Ramos (cell line): ENCODE data around the gene PTPN20.

ENCODE experiments used
- in situ Hi-C: fragments of 300-500 bp; cut with MboI; formaldehyde crosslinking; loops from one replicate; pipeline ENCODE4 v1.14.3; 2022; ENCODE audit warnings: low sequenced_read_pairs; ENCODE audit not compliant: unreplicated experiment

Gene PTPN20

GRCh38 chr10:47043928-47044538 is 132.8 kb downstream of the PTPN20 start:
- in situ Hi-C loops = loop anchor here (5.0 kb wide), 1 partner anchor 273 kb away; no protein-coding TSS in a partner anchor

DNA sequence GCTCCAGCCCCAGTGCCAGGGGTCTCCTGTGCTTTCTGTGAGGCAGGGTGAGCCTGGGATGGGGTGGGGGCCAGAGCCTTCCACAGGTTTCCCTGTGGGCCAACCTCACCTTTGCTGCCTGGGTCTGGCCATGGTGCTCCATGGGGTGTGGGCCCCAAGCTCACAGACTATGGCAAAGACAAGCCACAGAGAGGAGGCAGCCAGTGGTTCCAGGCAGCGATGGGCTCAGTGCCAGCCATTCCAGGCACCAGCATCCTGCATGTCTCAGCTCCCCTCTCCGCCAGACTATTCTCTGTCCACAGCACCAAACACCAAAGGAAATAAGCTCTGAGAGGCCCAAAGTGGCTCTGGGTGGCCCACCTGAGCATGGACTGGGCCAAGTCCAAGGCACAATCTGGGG is 133.5 kb downstream of the PTPN20 start:
- in situ Hi-C loops = loop anchor here (5.0 kb wide), 1 partner anchor 273 kb away; no protein-coding TSS in a partner anchor

DNA sequence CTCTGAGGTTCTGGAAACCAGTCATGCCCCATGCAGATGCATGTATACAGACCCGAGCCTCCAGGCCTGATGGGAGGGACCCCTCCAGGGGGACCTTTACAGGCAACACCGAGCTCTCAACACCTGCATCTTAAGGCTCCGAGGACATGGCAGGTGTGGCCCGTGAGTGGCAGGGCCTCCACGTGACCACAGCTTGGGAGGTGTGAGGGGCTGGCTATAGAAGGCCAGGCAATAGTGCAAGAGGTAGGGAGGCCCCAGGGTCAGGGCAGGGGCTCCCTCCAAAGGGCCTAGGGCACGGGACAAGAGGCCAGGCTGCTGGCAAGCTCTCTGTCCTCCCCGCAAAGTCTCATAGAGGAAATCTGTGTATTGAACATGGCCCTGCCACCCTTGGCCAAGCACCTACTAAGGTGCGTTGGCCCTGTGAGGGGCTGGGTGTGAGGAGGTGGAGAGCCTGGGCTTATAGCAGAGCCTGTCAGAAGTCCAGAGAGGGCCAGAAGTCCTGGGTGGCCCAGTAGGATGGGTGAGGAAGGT is 134.2 kb downstream of the PTPN20 start:
- in situ Hi-C loops = no loop called here

- in situ Hi-C loops = no loop called here
These were observed 135.3 kb downstream of the PTPN20 start for GRCh38 chr10:47046321-47047126.

DNA sequence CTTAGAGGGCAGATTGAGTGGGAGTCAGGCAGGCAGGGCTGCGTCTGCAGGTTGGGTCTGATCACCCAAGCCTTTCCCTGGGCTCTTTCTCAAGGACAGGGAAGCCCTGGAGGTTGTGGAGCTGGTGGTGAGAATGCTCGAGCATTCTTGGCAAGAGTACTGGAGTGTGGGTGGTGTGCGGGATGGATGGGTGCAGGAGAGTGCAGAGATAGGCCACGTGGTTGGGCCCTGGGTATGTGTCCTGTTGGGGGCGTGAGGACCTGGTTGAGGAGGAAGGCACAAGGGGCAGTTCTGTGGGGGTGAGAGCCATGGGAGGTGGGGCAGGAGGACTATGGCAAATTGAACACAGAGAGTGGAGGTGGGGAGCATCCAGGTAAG is 135.9 kb downstream of the PTPN20 start:
- in situ Hi-C loops = no loop called here

GRCh38 chr10:47047577-47048525 is 136.6 kb downstream of the PTPN20 start:
- in situ Hi-C loops = no loop called here

- in situ Hi-C loops = no loop called here
These were observed 137.3 kb downstream of the PTPN20 start for GRCh38 chr10:47048526-47048905.

- in situ Hi-C loops = no loop called here
These were observed 138.0 kb downstream of the PTPN20 start for GRCh38 chr10:47049056-47049851.

GRCh38 chr10:47049906-47050305 is 138.7 kb downstream of the PTPN20 start:
- in situ Hi-C loops = no loop called here

DNA sequence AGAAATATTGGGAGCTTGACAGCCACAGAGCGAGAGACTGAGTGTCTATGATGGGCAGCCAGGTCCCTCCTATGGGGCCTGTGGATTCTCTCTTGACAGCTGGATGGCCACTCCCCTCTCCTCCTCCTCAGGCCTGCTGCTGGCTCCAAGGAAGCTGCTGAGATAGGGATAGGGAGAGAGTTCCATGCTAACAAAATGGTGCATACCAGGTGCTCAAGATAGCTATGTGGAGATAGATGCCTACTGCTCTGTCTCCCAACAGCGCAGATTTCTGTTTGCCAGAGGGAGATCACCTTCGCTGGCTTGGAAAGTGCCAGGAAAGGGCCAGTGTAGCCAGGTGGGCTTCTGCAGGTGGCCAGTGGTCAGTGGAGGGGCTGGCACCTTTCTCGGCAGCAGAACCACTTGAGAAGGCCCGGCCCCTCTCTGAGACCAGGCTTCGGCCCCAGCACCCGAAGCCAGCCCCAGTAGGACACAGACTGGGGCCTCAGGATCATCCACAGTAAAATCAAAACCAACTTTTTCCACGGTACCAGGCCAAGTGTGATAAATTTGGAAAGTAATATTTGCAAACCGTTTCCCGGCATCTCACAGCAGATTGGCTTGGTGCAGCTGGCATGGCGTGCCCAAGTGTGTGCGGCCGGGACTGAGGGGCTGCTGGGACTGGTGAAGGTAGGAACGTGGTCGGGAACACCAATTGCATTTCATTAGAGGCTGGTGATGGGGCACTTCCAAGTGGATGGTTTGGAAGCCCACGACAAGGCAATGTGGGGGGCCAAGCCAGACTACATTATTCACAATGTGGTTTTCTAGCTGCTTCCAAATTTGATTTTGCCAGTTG is 139.6 kb downstream of the PTPN20 start:
- in situ Hi-C loops = no loop called here

DNA sequence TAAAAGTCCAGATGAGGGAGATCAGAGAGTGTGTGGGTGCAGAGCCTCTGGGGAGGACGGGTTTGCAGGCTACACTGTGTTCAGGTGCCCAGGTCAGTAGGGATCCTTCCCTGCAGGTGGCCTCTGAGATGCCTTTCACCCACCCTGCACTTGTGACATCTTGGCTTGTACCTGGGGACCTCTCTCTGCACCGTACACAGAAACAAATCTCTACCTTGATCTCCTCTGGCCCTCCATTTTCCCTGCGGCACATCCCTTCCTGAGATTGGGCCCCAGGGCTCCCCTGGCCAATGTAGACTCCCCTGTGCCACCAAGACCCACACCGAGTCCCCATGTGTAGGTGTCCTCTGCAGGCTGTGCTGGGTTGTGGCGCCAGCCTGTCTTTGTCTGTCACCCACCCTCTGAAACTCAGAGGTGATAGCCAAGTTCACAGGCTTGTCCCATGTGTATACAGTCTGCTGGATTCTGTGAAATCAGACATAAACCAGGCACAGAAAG is 140.6 kb downstream of the PTPN20 start:
- in situ Hi-C loops = no loop called here
